Activated CD8-positive, alpha-beta memory T cell treated with anti-CD3 and anti-CD28 coated beads, Interleukin-2, amount 50 U/mL, for 1 hour (primary cell): ENCODE data around the gene CTIF.

Experiments
- DNase-seq: peaks from one replicate; pipeline ENCODE4 v3.0.0-alpha.2; 2020; ENCODE audit errors: extremely low read depth

Gene CTIF

DNA sequence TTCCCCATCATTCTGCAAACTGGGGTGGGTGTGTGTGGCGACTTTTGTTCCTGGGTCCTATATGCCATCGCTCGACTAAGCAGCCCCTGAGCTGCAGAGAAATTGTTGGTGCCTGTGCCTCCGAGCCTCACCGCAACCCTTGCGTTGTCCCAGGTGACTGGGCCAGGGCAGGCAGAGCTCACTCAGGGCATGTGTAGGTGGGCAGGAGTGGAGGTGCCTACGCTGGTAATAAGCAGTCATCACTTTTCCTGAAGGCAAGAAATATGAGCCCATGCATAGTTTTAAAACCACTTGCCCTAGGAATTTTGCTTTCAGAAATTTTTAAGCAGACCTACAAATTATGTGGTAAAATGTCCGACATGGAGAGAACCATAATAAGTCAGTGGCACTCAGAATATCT lies 214.1 kb downstream of the CTIF start:
- DNase-seq = no peak

DNA sequence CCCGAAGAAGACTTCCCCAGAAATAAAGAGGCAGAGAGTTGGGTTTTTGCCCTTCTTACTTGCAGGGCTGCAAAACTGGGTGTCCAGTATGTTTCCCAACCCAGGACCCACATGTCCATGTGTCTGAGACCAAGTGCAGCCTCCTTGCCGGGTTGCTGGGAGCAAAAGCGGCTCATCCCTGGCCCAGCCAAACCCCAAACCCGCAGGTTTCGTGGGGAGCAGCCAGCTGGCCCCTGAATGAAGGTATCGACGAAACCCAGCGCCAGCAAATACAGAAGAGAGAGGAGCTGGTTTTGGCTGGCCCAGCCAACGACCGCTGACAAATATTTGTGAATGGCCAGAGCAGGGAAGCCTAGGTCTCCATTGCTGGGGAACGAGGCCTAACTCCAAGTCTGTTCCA lies 214.9 kb downstream of the CTIF start:
- no peak for DNase-seq

DNA sequence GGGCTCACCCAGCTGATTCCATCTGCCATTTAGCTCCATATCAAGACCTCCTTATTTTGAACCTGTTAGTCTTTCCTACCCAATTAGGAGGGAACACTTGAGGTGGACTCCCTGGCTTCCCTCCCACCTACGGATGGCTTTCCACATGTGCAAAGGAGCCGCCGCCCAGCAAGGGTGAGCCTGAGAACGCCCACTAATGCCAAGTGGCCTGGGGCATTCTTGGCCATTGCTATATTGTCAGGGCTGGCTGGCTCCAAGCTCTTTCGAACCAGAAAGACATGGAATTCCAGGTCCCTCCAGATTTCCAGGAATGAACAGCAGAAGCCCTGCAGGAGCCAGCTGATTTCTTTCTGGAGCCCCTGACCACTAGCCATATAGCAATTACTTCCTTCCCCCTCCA lies 215.7 kb downstream of the CTIF start:
- no peak for DNase-seq

DNA sequence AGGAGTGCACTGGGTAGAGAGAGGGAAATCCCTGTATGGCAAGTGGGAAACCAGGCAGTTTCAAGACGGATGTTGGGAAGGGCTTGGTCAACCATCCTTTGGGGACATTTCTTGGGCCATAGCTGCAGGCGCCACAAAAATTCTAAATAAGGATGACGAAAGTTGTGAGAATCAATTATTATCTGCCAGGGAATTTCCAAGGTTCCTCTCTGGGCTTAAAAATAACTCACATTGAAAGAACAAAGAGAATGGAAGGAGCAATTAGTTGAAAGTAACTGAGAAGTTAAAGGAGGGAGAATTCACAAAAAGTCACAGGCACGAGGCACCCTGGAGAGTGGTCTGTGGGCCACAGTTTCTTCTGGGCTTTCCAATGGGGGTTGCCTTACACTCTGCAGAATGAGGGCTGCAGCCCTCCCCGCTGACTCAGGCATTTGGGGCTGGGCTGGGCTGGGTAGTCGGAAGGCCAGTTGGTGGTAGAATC lies 216.2 kb downstream of the CTIF start:
- no peak for DNase-seq

DNA sequence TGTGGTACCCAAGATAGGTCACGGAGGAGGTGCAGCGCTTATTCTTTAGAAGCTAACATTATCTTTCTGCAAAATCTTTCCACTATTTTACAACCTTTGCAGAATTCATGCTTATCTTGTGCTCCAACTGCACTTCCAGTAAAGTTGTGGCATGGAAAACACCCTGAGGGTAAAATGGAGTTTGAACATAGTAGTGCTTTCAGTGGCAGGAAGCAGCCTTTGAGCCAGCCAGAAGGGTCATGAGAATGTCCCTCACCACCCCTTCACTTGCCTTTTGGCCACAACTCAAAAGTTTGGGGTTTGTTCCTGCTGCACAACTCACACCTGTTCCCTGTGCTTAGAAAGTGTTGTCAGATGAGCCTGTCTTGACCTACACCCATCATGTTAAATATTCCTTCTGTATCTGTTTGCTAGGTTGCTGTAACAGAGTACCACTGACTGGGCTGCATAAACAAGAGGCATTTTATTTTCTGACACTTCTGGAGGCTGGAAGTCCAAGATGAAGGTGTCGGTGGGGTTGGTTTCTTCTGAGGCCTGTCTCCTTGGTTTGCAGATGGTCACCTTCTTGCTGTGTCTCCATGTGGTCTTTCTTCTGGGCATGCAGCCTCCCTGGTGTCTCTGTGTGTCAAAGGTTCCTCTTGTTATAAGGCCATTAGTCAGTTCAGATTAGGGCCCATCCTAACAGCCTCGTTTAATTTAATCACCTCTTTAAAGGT lies 217.8 kb downstream of the CTIF start:
- no peak for DNase-seq

DNA sequence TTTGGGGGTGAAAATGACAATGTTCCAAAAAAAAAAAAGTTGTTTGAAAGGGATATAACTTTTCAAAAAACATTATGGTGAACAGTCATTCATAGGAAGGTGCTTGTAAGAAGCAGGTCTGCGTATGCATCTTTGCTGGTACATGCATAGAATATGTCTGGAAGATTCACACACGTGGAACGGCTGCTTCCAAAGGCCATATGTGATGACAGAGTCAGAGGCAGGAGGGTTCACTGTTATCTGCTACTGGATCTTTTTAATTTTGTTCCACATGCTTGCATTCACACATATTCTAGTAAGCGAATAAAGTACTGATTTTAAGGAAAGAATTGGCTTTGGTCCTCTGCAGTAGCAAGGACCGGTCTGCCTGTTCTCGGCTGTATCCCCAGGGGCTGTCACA lies 218.5 kb downstream of the CTIF start:
- DNase-seq = no peak

DNA sequence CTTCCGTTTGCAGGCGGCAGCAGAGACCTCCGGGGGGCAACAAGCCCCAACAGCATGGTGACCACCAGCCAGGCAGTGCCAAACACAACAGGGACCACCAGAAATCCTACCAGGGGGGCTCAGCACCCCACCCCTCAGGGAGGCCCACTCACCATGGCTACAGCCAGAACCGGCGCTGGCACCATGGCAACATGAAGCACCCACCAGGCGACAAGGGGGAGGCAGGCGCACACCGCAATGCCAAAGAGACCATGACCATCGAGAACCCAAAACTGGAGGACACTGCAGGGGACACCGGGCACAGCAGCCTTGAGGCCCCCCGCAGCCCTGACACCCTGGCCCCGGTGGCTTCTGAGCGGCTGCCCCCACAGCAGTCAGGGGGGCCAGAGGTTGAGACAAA lies 219.1 kb downstream of the CTIF start:
- no peak for DNase-seq

DNA sequence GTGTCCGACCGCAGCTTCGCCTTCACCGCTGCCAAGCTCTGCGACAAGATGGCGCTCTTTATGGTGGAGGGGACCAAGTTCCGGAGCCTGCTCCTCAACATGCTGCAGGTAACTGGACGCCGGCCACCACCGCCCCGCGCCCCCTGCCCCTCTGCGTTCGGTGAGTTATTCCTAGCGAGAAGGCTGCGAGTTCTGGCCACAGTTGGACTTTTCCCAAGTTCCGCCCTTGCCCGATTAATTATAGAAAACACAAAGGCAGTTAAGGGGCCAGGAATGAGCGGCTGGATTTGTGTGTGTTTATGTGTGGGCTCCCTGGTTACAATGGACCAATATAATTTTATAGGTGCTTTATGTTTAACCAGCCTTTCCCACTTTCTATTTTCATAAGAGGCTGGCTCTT lies 222.8 kb downstream of the CTIF start:
- DNase-seq = no peak

DNA sequence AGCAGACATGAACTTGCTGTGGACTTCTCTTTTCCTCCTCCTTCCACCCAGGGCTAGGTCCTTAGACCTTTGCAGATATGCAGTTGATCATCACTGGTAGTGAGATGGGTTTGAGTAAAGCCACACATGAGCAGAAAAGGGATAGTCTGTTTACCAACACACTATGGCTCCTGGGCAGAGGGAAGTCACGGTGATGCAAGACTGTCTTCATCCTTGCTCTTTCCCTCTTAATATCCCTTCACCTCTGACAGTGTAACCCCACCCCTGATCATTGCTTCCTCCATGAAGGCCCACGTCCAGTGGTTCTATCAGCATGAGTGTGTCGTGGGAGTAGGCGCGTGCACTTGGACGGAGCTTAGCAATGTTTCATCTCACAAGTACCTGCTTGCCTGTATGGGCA lies 223.2 kb downstream of the CTIF start:
- DNase-seq = no peak

DNA sequence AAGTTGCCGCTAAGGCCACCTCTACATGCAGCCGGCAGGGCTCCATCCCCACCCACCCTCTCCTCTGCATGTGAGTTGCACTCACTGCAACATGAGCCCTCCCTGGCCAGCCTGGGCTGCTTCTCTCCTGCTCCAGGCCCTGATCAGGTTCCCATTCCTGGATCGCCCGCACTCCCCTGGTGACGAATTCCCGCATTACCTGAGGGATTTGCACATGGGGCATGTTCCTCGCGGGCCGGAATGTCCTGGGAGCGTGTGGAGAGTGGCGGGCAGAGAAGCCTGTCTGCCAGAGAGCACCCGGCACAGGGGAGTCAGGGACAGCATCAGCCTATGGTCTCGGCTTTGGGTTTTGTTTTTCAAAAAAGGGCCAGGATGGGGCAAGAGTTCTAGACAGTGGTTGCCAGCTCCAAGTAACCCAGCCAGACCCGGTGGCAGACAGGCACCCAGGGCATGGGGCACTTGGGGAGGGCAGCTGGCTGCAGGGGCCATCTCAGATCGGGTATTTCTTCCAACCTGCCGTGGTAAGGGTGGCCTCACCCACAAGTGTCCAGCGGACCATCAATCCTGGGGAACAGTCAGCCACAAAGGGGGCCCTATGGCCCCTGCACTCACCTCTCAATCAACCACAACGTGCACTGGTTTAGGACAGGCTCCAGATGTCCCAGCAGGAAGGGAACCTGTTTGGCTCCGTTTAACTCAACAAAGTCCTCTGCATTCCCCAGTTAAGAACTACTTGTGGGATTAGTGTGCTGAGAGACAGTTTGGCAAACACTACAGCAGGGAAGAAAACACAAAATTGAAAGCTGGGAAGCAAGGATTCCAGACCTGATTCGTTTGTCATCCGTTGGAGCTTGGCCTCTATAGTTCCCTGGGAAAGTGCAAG lies 224.2 kb downstream of the CTIF start:
- DNase-seq = no peak

DNA sequence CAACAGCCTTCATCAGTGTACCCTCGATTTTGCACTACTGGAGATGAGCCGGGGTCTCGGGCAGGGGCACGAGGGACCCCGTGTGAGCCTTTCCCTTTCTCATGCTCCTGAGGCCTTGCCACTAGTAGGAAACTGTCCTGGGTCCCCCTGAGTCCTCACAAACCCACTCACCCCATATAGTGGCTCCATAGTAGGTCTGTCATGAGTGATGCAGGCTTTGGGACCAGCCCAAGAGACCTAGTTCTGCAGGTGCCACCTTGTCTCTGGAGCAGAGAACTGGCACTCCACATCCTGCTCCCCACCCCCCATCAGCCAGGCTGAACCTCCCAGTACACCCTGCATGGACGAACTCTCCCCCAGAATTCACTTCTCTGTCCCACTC lies 224.9 kb downstream of the CTIF start:
- no peak for DNase-seq

DNA sequence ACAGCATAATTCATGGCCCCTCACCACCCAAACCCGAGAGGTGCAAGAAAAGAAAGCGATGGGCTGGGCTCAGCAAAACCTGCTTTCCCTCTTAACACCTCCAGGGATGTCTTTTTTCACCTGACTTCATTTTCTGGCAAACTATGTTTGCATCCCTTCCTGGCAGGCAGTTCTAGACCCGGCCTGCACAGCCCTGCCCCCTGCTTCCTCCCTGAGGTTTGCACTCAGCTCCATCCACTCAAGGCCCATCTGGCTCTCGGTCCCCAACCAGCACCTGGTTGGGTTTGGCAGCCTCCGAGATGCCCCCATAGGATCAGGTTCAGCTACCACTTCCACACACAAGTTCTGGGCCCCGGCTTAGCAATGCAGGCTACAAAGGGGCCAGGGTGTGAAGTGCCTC lies 226.2 kb downstream of the CTIF start:
- no peak for DNase-seq

DNA sequence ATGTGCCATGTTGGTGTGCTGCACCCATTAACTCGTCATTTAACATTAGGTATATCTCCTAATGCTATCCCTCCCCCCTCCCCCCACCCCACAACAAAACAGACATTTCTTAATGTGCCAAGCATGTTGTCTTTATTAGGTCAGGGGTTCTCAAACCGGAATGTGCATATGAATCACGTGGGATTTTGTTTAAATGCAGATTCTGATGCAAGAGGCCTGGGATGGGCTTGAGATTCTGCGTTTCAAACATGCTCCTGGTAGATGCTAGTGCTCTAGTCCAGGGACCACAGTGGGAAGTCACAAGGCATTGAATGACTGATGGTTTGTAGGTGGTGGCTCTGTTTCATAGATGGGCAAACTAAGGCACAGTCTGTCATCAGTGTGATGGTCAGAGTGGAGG lies 227.2 kb downstream of the CTIF start:
- DNase-seq = no peak

DNA sequence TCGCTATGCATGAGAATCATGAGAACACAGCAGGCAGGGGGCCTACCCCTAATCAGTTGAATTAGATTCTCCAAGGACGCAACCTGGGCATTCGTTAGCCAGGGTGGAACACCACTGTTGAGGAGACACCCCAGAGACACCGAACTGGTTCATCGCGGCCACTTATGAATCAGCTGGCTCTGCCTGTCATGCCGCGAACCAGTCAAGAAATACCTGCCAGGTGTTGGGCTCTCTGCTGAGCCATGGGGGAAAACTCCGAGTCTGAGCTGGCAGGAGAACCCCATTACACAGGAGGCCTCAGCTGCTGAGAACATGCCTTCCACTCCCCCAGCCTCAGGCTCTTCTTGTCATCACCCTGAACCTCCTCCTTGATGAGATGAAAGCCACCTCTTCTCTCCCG lies 227.7 kb downstream of the CTIF start:
- no peak for DNase-seq

DNA sequence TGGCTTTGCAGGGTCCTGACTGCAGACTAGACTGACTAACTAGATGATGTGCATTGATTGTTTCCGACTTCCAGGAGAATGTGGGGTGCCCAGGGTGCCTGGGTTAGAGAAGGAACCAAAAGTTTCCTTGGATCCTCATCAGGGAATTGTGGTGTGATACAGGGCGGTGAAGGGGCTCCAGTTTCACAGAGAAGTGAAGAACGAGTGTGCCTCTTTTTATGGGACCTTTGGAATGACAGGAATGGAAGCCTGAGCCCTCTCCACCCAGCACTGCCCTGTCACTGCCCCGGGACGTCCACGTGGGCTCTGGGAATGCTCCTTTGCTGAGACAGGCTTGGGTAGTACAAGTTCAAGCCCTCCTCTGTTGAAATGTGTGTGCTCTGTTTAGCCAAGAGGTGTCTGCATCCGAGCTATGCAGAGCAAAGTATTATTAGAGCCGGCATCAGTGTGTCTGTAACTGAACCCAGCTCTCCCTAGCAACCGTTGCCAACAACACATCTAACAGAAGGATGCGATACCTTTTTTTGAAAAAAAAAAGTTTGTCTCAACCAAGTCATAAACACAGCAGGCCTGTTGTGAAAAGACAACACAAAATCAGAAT lies 228.4 kb downstream of the CTIF start:
- DNase-seq = no peak

DNA sequence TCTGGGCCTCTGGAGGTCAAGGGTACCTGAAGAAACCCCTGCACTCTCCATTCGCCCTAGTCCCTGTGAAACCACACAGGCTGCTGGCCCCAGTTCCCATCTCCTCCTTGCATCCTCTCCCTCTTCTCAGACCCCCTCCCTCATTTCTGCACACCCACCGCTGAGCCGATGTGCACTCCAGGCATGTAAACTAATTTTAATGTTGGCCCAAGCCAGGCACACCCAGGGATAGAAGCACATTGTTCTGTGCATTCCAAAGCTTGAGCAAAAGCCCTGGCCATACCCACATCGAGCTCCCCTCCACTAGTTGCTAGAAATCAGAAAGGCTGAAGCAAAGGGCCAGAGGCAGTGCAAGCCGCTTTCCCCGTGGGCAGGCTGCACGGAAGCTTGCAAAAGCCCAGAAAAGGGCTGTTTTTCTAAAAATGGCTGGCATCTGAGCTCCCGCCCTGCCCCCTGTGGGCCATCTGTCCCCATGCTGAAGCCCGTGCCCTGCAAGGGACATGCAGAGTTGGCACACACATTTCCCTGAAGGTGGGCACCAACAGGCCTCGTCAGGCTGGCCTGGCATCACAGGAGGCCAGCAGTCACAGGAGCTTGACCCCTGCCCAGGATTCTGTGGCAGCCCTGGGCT lies 230.3 kb downstream of the CTIF start:
- DNase-seq = no peak

DNA sequence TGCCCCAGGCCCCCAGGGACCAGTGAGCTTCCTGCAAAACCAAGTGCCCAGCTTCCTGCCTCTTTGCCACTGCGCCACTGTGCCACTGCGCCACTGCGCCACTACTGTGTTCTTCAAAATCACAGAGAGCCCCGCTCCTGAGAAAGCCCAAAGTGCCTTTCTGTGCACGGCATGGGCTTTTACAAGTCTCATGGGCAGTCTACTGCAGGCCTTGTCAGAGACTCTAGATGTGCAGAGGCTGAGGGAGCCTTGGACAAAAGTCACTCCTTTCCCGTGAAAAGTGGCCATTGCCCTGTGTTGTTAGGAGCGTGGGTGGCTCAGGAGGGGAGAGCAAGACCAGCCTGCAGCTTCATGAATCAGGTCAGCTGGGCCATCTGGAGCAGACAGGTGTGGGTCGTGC lies 231.4 kb downstream of the CTIF start:
- no peak for DNase-seq

DNA sequence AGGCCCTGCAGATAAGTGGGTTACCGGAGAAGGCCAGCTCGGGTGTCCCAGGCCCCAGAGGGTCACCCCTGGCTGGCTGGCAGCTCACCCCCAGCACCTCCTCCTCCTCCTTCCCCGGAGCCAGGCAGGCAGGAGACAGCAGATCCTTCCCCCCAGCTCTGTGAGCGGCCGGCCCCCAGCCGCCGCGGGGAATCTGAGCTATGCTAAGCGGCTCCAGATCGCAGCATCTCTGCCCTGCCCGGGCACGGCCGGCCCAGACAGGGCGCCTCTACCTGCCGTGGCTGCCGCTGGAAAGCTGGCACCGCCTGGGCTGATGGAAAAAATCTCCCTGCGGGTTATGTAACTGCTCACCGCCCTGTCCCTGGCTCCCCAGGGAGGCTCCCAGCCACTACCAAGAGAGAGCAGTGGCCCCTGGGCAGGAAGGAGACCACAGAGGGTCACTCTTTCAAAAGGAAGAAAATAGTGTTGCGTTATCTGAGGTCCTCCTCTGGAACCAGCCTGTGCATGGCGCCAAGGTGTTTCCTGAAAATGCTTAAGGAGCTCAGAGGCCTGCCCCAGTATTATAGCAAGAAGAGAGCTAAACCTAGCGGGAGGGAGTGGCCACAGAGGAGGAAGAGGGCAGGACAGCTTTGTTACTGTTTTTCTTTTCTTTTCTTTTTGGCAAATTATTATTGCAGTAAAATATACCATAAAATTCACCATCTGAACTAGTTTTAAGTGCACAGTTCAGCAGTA lies 233.0 kb downstream of the CTIF start:
- no peak for DNase-seq

DNA sequence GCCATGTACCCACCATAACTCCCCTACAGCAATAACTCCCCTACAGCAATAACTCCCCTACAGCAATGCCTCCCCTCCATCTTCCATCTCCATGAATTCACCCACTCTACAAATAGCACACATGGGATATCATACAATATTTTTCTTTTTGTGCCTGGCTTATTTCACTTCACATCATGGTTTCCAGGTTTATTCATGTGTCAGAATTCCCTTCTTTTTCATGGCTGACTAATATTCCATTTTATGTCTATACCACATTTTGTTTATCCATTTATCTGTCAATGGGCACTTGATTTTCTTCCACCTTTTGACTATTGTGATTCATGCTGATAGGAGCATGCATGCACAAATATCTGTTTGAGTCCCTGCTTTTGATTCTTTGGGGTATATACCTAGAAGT lies 233.6 kb downstream of the CTIF start:
- no peak for DNase-seq

DNA sequence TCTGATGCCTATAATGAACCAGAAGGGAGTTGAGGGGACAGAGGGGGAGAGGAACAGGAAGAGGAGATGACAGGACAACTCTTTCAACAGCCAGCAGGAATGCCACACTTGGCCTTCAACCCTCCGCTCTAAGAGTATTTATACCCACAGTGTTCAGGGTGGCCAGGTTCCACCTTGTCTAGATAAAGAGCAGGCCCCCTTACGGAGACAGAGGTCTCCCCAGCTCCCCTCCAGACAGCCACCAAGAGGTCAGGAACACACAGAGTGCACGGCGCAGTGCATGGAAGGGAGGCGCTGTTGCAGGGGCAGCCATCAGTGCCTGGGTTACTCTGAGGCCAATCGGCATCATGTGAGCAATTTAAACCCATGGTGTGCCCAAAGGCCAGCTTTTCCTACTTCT lies 235.0 kb downstream of the CTIF start:
- DNase-seq = no peak

DNA sequence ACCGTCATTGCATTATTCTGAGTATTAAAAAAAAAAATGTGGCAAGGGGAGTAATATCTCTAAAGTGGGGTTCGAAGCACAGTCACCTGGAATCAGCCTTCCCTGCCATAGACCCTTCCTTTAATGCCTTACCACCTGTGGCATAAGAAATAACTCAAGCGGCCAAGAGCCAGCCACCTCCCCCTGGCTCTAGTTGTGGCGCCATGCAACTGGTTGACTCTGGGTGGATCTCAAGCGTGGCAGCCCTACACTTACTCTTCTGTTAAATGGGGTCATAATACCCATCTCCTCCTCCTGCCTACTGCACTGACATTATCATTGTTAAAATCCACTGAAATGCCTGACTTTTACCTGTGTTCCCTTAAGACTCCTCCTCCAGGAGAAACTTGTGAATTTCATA lies 236.1 kb downstream of the CTIF start:
- DNase-seq = no peak
